Measurements from ENCODE around the gene ATP1A2.

Gene ATP1A2

DNA sequence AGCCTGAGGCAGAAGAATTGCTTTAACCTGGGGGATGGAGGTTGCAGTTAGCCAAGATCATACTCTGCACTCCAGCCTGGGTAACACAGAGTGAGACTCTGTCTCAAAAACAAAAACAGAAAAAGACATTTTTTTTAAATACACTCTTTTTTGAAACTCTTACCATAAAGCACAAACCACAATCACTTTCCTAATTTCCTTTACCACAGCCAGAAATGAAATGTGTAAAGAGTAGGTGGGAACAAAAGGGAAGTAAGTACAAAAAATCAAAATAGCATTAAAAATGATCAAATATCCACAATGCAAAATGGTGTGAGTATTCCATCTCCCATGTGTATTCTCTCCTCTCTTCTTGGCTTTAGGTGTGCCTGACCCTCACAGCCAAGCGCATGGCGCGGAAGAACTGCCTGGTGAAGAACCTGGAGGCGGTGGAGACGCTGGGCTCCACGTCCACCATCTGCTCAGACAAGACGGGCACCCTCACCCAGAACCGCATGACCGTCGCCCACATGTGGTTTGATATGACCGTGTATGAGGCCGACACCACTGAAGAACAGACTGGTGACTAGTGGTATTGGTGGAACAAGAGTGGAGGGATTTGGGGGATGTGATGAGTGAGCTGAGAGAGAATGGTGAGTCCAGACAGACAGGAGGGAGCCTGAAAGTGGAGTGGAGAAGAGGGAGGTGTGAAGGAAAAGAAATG, 50.8 kb downstream of the ATP1A2 start:
- H3K9me2 ChIP-seq (replicated peaks; ENCODE audit: control insufficient read depth, low read length): no peaks in the 10 kb centered on the region
- no peak for TF ChIP-seq EZH2phosphoT487 (IDR thresholded peaks at IDR 0.05; ENCODE audit: borderline replicate concordance, low read length)
- TF ChIP-seq, protein P1, sequence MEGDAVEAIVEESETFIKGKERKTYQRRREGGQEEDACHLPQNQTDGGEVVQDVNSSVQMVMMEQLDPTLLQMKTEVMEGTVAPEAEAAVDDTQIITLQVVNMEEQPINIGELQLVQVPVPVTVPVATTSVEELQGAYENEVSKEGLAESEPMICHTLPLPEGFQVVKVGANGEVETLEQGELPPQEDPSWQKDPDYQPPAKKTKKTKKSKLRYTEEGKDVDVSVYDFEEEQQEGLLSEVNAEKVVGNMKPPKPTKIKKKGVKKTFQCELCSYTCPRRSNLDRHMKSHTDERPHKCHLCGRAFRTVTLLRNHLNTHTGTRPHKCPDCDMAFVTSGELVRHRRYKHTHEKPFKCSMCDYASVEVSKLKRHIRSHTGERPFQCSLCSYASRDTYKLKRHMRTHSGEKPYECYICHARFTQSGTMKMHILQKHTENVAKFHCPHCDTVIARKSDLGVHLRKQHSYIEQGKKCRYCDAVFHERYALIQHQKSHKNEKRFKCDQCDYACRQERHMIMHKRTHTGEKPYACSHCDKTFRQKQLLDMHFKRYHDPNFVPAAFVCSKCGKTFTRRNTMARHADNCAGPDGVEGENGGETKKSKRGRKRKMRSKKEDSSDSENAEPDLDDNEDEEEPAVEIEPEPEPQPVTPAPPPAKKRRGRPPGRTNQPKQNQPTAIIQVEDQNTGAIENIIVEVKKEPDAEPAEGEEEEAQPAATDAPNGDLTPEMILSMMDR (IDR thresholded peaks at IDR 0.05; ENCODE audit: low read depth, low read length, poor library complexity, severe bottlenecking): no peak
- no peaks in the 10 kb centered on the region for H4K20me1 ChIP-seq (ENCODE audit: control insufficient read depth, insufficient read depth, low read depth, low read length)
- H3K4me3 ChIP-seq (ENCODE audit: low read length): no peak overlapping the region
- H3K9me3 ChIP-seq (ENCODE audit: control insufficient read depth, insufficient read depth, low read length): no peaks in the 10 kb centered on the region
- H3K36me3 ChIP-seq (ENCODE audit: control insufficient read depth, low read length): no peaks in the 10 kb centered on the region
- peaks cover 12% of the 10 kb centered on the region for H3K4me1 ChIP-seq (ENCODE audit: control insufficient read depth, low read length)
- H3K79me2 ChIP-seq (ENCODE audit: control insufficient read depth, low read length): no peaks in the 10 kb centered on the region
- H3K4me2 ChIP-seq (ENCODE audit: low read length): no peak overlapping the region
- H3F3A ChIP-seq (ENCODE audit: control insufficient read depth, insufficient read depth): 0 out of 2 replicates have a peak, but pooled peaks cover 2% of the 10 kb centered on the region
- H3K27ac ChIP-seq (ENCODE audit: low read depth, low read length): no peak overlapping the region
- H3K27me3 ChIP-seq (ENCODE audit: control insufficient read depth, low read length): peaks cover 13% of the 10 kb centered on the region; the same call in 1 of the 2 replicates

DNA sequence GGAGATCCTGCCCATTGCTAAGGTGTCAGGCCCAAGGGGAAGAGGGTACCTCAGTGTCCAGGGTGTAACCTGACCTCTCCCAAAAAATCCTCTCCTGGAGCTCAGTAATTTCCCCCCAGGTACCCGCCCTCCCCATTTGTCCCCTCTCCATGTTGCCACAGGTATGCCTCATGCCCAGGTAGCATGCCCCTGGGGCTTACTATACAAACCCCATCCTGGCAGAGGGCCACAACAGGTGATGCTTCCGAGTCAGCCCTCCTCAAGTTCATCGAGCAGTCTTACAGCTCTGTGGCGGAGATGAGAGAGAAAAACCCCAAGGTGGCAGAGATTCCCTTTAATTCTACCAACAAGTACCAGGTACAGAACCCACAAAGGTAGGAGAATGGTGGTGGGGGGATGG, 51.5 kb downstream of the ATP1A2 start:
- Histone ChIP-seq H3F3A (ENCODE audit: control insufficient read depth, insufficient read depth) (0 out of 2 replicates have a peak, but pooled peaks cover 2% of the 10 kb centered on the region), H3K36me3 (ENCODE audit: control insufficient read depth, low read length) (no peaks in the 10 kb centered on the region), H3K9me2 (replicated peaks; ENCODE audit: control insufficient read depth, low read length) (no peaks in the 10 kb centered on the region), H3K79me2 (ENCODE audit: control insufficient read depth, low read length) (no peaks in the 10 kb centered on the region), H3K27ac (ENCODE audit: low read depth, low read length) (no peak overlapping the region), H3K4me2 (ENCODE audit: low read length) (no peak overlapping the region), H3K9me3 (ENCODE audit: control insufficient read depth, insufficient read depth, low read length) (no peaks in the 10 kb centered on the region), H4K20me1 (ENCODE audit: control insufficient read depth, insufficient read depth, low read depth, low read length) (no peaks in the 10 kb centered on the region), H3K27me3 (ENCODE audit: control insufficient read depth, low read length) (peaks cover 14% of the 10 kb centered on the region; the same call in 1 of the 2 replicates), H3K4me1 (ENCODE audit: control insufficient read depth, low read length) (peaks cover 12% of the 10 kb centered on the region), H3K4me3 (ENCODE audit: low read length) (no peak overlapping the region)
- TF ChIP-seq, protein P1 (IDR thresholded peaks at IDR 0.05; ENCODE audit: low read depth, low read length, poor library complexity, severe bottlenecking): no peak
- TF ChIP-seq EZH2phosphoT487 (IDR thresholded peaks at IDR 0.05; ENCODE audit: borderline replicate concordance, low read length): no peak

DNA sequence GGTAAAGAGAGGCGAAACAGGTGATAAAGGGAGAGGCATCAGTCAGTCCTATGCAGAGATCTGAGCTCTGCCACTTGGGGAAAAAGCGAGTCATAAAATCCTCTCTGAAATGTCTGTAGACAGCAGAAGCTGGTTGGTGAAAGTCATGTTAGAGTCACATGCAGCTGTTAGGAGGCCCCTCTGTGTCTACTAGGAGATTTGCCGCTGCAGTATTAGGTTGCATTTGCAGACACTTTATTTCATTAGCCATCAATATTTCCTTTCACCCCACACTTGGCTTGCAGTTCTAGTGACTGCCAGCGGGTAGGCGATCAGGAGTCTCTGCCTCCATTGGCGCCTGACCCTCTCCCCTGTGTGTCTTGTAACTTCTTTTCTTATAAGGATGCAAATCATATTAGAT, 52.0 kb downstream of the ATP1A2 start:
- Histone ChIP-seq H3F3A (ENCODE audit: control insufficient read depth, insufficient read depth) (0 out of 2 replicates have a peak, but pooled peaks cover 2% of the 10 kb centered on the region), H3K4me2 (ENCODE audit: low read length) (no peak overlapping the region), H4K20me1 (ENCODE audit: control insufficient read depth, insufficient read depth, low read depth, low read length) (no peaks in the 10 kb centered on the region), H3K9me2 (replicated peaks; ENCODE audit: control insufficient read depth, low read length) (no peaks in the 10 kb centered on the region), H3K27me3 (ENCODE audit: control insufficient read depth, low read length) (peaks cover 15% of the 10 kb centered on the region; the same call in 1 of the 2 replicates), H3K36me3 (ENCODE audit: control insufficient read depth, low read length) (no peaks in the 10 kb centered on the region), H3K4me1 (ENCODE audit: control insufficient read depth, low read length) (peaks cover 12% of the 10 kb centered on the region), H3K9me3 (ENCODE audit: control insufficient read depth, insufficient read depth, low read length) (no peaks in the 10 kb centered on the region), H3K79me2 (ENCODE audit: control insufficient read depth, low read length) (no peaks in the 10 kb centered on the region), H3K27ac (ENCODE audit: low read depth, low read length) (no peak overlapping the region), H3K4me3 (ENCODE audit: low read length) (no peak overlapping the region)
- TF ChIP-seq, protein P1 (IDR thresholded peaks at IDR 0.05; ENCODE audit: low read depth, low read length, poor library complexity, severe bottlenecking): peak; percentile 33
- TF ChIP-seq EZH2phosphoT487 (IDR thresholded peaks at IDR 0.05; ENCODE audit: borderline replicate concordance, low read length): no peak
